Astrocyte of the cerebellum (primary cell): ENCODE results near the gene LRG1.

Source experiments
- DNase-seq: peaks from one replicate; pipeline ENCODE4 v3.0.0-alpha.2; 2011; ENCODE audit warnings: low read depth
- H3K4me3 ChIP-seq: 2 replicates; pipeline ENCODE4 v1.5.1; 2011; ENCODE audit warnings: mild to moderate bottlenecking, low read depth, low read length, moderate library complexity
- CTCF ChIP-seq: IDR thresholded peaks from 2 replicates; pipeline ENCODE4 v1.5.1; 2012; ENCODE audit warnings: low read length, low read depth, moderate library complexity, mild to moderate bottlenecking; ENCODE audit errors: missing control alignments
- in situ Hi-C: cut with HindIII; loops from 2 replicates; pipeline ENCODE4 v1.10.0; 2017; ENCODE audit warnings: low sequenced_read_pairs

The LRG1 gene

GRCh38 chr19:4521888-4522242, 18.0 kb downstream of the LRG1 start:
- no peak for TF ChIP-seq CTCF
- H3K4me3 ChIP-seq, result no peak overlapping the region
- no peak for DNase-seq
- in situ Hi-C loops, result no loop called here

- H3K4me3 ChIP-seq, result no peak overlapping the region
- no peak for TF ChIP-seq CTCF
- in situ Hi-C loops, result no loop called here
- DNase-seq, result no peak
Observed at GRCh38 chr19:4521170-4521887, 18.5 kb downstream of the LRG1 start.

- no peak for TF ChIP-seq CTCF
- no peak for DNase-seq
- in situ Hi-C loops, result no loop called here
- no peak overlapping the region for H3K4me3 ChIP-seq
Observed at GRCh38 chr19:4519521-4520277, 20.1 kb downstream of the LRG1 start.

- in situ Hi-C loops, result no loop called here
- DNase-seq, result no peak
- no peak overlapping the region for H3K4me3 ChIP-seq
- TF ChIP-seq CTCF, result no peak
Observed at GRCh38 chr19:4519172-4519496, 20.7 kb downstream of the LRG1 start.

- TF ChIP-seq CTCF, result no peak
- in situ Hi-C loops, result no loop called here
- DNase-seq, result no peak
- no peak within 1 kb of the TSS for H3K4me3 ChIP-seq
Observed at GRCh38 chr19:4518345-4519171, 21.3 kb downstream of the LRG1 start, which contains the start of gene PLIN4. Gene PLIN4 (minus strand): TSS chr19:4518486. CDS start chr19:4518272, 214 bp downstream.

GRCh38 chr19:4517451-4518057, 22.3 kb downstream of the LRG1 start:
- TF ChIP-seq CTCF, result no peak
- no peak for DNase-seq
- in situ Hi-C loops, result no loop called here
- no peak overlapping the region for H3K4me3 ChIP-seq
